Measurements from ENCODE around the gene CNOT8. TPM values are rescaled to one million over a fixed set of nuclear protein-coding genes. Genes with fewer than 3 reads are reported as not detected.
"Not testable (repeated sequence)": the region's sequence is repeated elsewhere in the genome, so short reads cannot be mapped to it uniquely, and the experiment has no call there.

CNOT8 gene
- polyA plus RNA-seq, 2 of the 4 experiments (the other 2 are of a cell fraction) = 40.6 to 52.7 TPM

DNA sequence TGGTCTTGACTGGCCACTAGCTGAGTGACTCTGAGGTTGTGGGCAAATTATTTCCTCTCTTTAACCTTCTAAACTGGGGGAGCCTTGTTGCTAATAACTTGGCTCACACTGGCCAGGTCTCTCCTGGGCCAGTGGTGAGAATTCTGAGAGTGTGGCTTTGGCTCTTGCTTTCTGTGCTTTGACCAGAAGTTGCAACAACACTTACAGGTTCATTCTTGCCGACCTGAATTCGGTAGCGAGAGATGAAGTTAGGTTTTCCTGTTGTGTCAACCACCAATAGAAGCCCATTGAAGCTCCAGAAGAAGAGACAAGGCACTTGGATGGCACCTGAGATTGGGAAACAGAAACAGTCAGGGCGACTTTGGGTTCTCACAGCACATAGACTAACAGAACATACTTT, 27.8 kb upstream of the CNOT8 start:
- Histone ChIP-seq H3K4me1 (peaks cover 37% of the 10 kb centered on the region), H3K4me2 (no peak overlapping the region; the same call in 2 of the 3 replicates)

DNA sequence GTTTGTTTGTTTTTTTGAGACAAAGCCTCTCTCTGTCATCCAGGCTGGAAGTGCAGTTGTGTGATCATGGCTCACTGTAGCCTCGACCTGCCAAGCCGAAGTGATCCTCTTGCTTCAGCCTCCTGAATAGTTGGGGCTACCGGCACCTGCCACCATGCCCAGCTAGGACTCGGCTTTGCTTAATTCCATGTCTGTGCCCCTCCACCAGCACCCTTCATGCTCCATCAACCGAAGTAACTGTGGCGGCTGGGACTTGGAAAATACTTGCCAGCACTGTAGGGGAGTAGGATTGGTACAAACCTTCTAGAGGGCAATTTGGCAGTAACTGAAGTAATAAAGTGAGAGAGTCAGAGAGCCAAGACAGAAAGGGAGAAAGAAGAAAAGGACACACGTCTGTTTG, 27.0 kb upstream of the CNOT8 start:
- no peak overlapping the region for H3K4me2 ChIP-seq
- no peak overlapping the region for H3K27ac ChIP-seq
- no peak for DNase-seq (ENCODE audit: low read depth in 1 of 2, low spot score in 1 of 2)
- no peak overlapping the region for H3K4me3 ChIP-seq
- TF ChIP-seq RARB (CRISPR knock-in tag; IDR thresholded peaks at IDR 0.05) (no peak), ZSCAN20 (CRISPR knock-in tag; IDR thresholded peaks at IDR 0.05) (no peak), NFE2L2 (conservative IDR thresholded peaks at IDR 0.05; ENCODE audit: low read length) (no peak), POLR2AphosphoS2 (conservative IDR thresholded peaks at IDR 0.05; ENCODE audit: low read length) (no peak), E2F6 (IDR thresholded peaks at IDR 0.05; ENCODE audit: borderline replicate concordance, low read depth) (no peak), HOXB13 (CRISPR knock-in tag; IDR thresholded peaks at IDR 0.05; ENCODE audit: low read depth) (no peak), KDM1A (IDR thresholded peaks at IDR 0.05; ENCODE audit: low read depth) (no peak), EP300 (IDR thresholded peaks at IDR 0.05) (no peak), PHF8 (IDR thresholded peaks at IDR 0.05; ENCODE audit: borderline replicate concordance, low read depth) (no peak), GATA3 (IDR thresholded peaks at IDR 0.05; ENCODE audit: borderline replicate concordance) (no peak), HOXA7 (CRISPR knock-in tag; IDR thresholded peaks at IDR 0.05) (no peak), POLR2A (IDR thresholded peaks at IDR 0.05; ENCODE audit: low read length) (no peak), NR3C1 (IDR thresholded peaks at IDR 0.05) (no peak), ESRRA (IDR thresholded peaks at IDR 0.05; ENCODE audit: borderline replicate concordance, low read length) (no peak), JUNB (IDR thresholded peaks at IDR 0.05) (no peak), CBX8 (IDR thresholded peaks at IDR 0.05) (no peak), ZC3H11A (IDR thresholded peaks at IDR 0.05) (no peak)
- TF ChIP-seq, protein P1, sequence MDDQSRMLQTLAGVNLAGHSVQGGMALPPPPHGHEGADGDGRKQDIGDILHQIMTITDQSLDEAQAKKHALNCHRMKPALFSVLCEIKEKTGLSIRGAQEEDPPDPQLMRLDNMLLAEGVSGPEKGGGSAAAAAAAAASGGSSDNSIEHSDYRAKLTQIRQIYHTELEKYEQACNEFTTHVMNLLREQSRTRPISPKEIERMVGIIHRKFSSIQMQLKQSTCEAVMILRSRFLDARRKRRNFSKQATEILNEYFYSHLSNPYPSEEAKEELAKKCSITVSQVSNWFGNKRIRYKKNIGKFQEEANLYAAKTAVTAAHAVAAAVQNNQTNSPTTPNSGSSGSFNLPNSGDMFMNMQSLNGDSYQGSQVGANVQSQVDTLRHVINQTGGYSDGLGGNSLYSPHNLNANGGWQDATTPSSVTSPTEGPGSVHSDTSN (IDR thresholded peaks at IDR 0.05) = no peak
- TF ChIP-seq, protein P2, sequence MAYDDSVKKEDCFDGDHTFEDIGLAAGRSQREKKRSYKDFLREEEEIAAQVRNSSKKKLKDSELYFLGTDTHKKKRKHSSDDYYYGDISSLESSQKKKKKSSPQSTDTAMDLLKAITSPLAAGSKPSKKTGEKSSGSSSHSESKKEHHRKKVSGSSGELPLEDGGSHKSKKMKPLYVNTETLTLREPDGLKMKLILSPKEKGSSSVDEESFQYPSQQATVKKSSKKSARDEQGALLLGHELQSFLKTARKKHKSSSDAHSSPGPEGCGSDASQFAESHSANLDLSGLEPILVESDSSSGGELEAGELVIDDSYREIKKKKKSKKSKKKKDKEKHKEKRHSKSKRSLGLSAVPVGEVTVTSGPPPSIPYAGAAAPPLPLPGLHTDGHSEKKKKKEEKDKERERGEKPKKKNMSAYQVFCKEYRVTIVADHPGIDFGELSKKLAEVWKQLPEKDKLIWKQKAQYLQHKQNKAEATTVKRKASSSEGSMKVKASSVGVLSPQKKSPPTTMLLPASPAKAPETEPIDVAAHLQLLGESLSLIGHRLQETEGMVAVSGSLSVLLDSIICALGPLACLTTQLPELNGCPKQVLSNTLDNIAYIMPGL (CRISPR knock-in tag; IDR thresholded peaks at IDR 0.05; ENCODE audit: borderline replicate concordance) = no peak
- 91% methylated on average over 7 of the region's 7 CpGs for WGBS (ENCODE audit: missing lambda C conversion rate)
- ATAC-seq = no peak
- no peak for FAIRE-seq
- ChIA-PET POLR2A (no interaction called here), CTCF (no interaction called here)
- H3K4me1 ChIP-seq = peaks cover 37% of the 10 kb centered on the region
- H3K9me3 ChIP-seq = no peaks in the 10 kb centered on the region

More for the DNA sequence above, 27.8 kb upstream of the CNOT8 start:
- WGBS (ENCODE audit: missing lambda C conversion rate) = 85% methylated on average over 4 of the region's 4 CpGs
- CTCF ChIA-PET = interaction anchor here (1.1 kb wide), 1 partner anchor 27 kb away, joined by 3 read pairs; no protein-coding TSS in a partner anchor
- Histone ChIP-seq H3K27ac (peak overlapping the region; percentile 20 to 46; a peak in 1 of 6 replicates), H3K4me3 (no peak overlapping the region), H3K9me3 (no peaks in the 10 kb centered on the region)
- TF ChIP-seq FOSL2 (IDR thresholded peaks at IDR 0.05) (no peak), FOSL2 (CRISPR knock-in tag; IDR thresholded peaks at IDR 0.05) (no peak), HOXB5 (CRISPR knock-in tag; IDR thresholded peaks at IDR 0.05) (no peak), RFX5 (IDR thresholded peaks at IDR 0.05) (no peak), FOSB (CRISPR knock-in tag; IDR thresholded peaks at IDR 0.05) (no peak)
- TF ChIP-seq, protein P2 (CRISPR knock-in tag; IDR thresholded peaks at IDR 0.05; ENCODE audit: borderline replicate concordance) = no peak
- TF ChIP-seq, protein P3, sequence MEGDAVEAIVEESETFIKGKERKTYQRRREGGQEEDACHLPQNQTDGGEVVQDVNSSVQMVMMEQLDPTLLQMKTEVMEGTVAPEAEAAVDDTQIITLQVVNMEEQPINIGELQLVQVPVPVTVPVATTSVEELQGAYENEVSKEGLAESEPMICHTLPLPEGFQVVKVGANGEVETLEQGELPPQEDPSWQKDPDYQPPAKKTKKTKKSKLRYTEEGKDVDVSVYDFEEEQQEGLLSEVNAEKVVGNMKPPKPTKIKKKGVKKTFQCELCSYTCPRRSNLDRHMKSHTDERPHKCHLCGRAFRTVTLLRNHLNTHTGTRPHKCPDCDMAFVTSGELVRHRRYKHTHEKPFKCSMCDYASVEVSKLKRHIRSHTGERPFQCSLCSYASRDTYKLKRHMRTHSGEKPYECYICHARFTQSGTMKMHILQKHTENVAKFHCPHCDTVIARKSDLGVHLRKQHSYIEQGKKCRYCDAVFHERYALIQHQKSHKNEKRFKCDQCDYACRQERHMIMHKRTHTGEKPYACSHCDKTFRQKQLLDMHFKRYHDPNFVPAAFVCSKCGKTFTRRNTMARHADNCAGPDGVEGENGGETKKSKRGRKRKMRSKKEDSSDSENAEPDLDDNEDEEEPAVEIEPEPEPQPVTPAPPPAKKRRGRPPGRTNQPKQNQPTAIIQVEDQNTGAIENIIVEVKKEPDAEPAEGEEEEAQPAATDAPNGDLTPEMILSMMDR (IDR thresholded peaks at IDR 0.05) = no peak
- ATAC-seq = no peak
- no peak for FAIRE-seq
- POLR2A ChIA-PET = no interaction called here
- DNase-seq (ENCODE audit: low read depth in 1 of 2, low spot score in 1 of 2) = no peak

DNA sequence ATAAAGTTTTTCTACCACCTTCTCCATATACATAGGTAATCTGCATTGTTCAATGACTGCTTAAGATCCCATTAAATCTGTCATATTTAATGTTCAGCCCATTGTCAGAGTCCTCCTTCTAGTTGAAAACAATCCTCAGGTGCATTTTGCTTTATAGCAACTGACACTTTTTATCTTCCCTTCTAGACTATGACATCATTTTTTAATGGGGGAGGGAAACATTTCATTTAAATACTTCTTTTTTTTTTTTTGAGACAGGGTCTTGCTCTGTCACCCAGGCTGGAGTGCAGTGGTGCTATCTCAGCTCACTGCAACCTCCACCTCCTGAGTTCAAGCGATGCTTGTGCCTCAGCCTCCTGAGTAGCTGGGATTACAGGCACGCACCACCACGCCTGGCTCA, 25.6 kb upstream of the CNOT8 start:
- CTCF ChIA-PET = interaction anchor here (1.3 to 2.7 kb wide), 2 partner anchors 21 to 183 kb away, joined by 3 to 17 read pairs; no protein-coding TSS in a partner anchor
- H3K4me3 ChIP-seq; H3K27ac ChIP-seq; H3K4me2 ChIP-seq; POLR2A ChIA-PET; H3K9me3 ChIP-seq; FAIRE-seq; ATAC-seq; DNase-seq (ENCODE audit: low read depth in 1 of 2, low spot score in 1 of 2): not testable (repeated sequence)
- H3K4me1 ChIP-seq = peaks cover 37% of the 10 kb centered on the region
- 98% methylated on average over 3 of the region's 3 CpGs for WGBS (ENCODE audit: missing lambda C conversion rate)

Measured in A549 (cell line).